Endothelial cell of umbilical vein (primary cell): ENCODE measurements around the gene CCDC60.

Source experiments
- CTCF ChIP-seq, 2 donors: IDR thresholded peaks; 1 replicate in 1 of 2; 2 replicates in 1 of 2; pipeline ENCODE4 v1.5.1; 2011; ENCODE audit warnings: low read length in 2 of 2, mild to moderate bottlenecking in 2 of 2, moderate library complexity in 2 of 2, control low read depth in 1 of 2, inconsistent platforms in 1 of 2, low read depth in 1 of 2; ENCODE audit not compliant: insufficient read depth in 1 of 2; ENCODE audit errors: extremely low read depth in 1 of 2
- FOS ChIP-seq: IDR thresholded peaks from 2 replicates; pipeline ENCODE4 v1.6.1; 2011; ENCODE audit warnings: mild to moderate bottlenecking, low read length, moderate library complexity, borderline replicate concordance; ENCODE audit not compliant: insufficient read depth
- POLR2A ChIP-seq: IDR thresholded peaks from 2 replicates; pipeline ENCODE4 v1.6.1; 2012; ENCODE audit warnings: low read depth, mild to moderate bottlenecking, control low read depth, low read length

GRCh38 chr12:119308708-119309456 is 25.6 kb upstream of the CCDC60 start:
- TF ChIP-seq CTCF (IDR thresholded peaks at IDR 0.05; ENCODE audit: extremely low read depth in 1 of 2, insufficient read depth in 1 of 2, low read depth in 1 of 2, low read length in 2 of 2), result no peak
- TF ChIP-seq POLR2A, result no peak
- no peak for TF ChIP-seq FOS
